ENCODE measurements around the gene ATP8B1. TPM values are rescaled to one million over a fixed set of nuclear protein-coding genes. Genes with fewer than 3 reads are reported as not detected.
"Not testable (repeated sequence)": the region's sequence is repeated elsewhere in the genome, so short reads cannot be mapped to it uniquely, and the experiment has no call there.

The ATP8B1 gene
- 18.2 and 34.0 TPM in 2 replicates for total RNA-seq

- peak in 1 of 2 donors; percentile 80 for DNase-seq (ENCODE audit: low read depth in 2 of 2)
Observed at GRCh38 chr18:57803103-57803969, at the start of gene ATP8B1. TSS of gene ATP8B1 (minus strand) at chr18:57803315. CDS start at chr18:57731807, 71,508 bp downstream.

GRCh38 chr18:57850063-57850462 is 46.9 kb upstream of the ATP8B1 start:
- no peak for DNase-seq (ENCODE audit: low read depth in 2 of 2)

- DNase-seq (ENCODE audit: low read depth in 2 of 2): not testable (repeated sequence)
Observed at GRCh38 chr18:57848374-57848773, 45.3 kb upstream of the ATP8B1 start.

GRCh38 chr18:57847431-57847830 is 44.3 kb upstream of the ATP8B1 start:
- not testable (repeated sequence) for DNase-seq (ENCODE audit: low read depth in 2 of 2)

GRCh38 chr18:57846258-57846657 is 43.1 kb upstream of the ATP8B1 start:
- peak in 1 of 2 donors; percentile 63 for DNase-seq (ENCODE audit: low read depth in 2 of 2)

GRCh38 chr18:57845605-57846074 is 42.5 kb upstream of the ATP8B1 start:
- DNase-seq (ENCODE audit: low read depth in 2 of 2): no peak

GRCh38 chr18:57844319-57844718 is 41.2 kb upstream of the ATP8B1 start:
- DNase-seq (ENCODE audit: low read depth in 2 of 2): no peak

- DNase-seq (ENCODE audit: low read depth in 2 of 2): no peak
Observed at GRCh38 chr18:57843386-57843785, 40.3 kb upstream of the ATP8B1 start.

GRCh38 chr18:57841568-57841967 is 38.5 kb upstream of the ATP8B1 start:
- DNase-seq (ENCODE audit: low read depth in 2 of 2): no peak

- peak; percentile 7 to 66 for DNase-seq (ENCODE audit: low read depth in 2 of 2)
Observed at GRCh38 chr18:57839942-57840381, 36.8 kb upstream of the ATP8B1 start.

GRCh38 chr18:57837917-57838548 is 34.9 kb upstream of the ATP8B1 start:
- peak; percentile 54 to 94 for DNase-seq (ENCODE audit: low read depth in 2 of 2)

GRCh38 chr18:57836557-57836956 is 33.4 kb upstream of the ATP8B1 start:
- DNase-seq (ENCODE audit: low read depth in 2 of 2): no peak

GRCh38 chr18:57835904-57836303 is 32.8 kb upstream of the ATP8B1 start:
- DNase-seq (ENCODE audit: low read depth in 2 of 2): no peak

GRCh38 chr18:57834616-57835015 is 31.5 kb upstream of the ATP8B1 start:
- no peak for DNase-seq (ENCODE audit: low read depth in 2 of 2)

- peak; percentile 15 to 66 for DNase-seq (ENCODE audit: low read depth in 2 of 2)
Observed at GRCh38 chr18:57833441-57834101, 30.5 kb upstream of the ATP8B1 start.

GRCh38 chr18:57832730-57833129 is 29.6 kb upstream of the ATP8B1 start:
- DNase-seq (ENCODE audit: low read depth in 2 of 2): no peak

- no peak for DNase-seq (ENCODE audit: low read depth in 2 of 2)
Observed at GRCh38 chr18:57831597-57832377, 28.7 kb upstream of the ATP8B1 start.

GRCh38 chr18:57827646-57828045 is 24.5 kb upstream of the ATP8B1 start:
- peak in 1 of 2 donors; percentile 56 for DNase-seq (ENCODE audit: low read depth in 2 of 2)

GRCh38 chr18:57826252-57826651 is 23.1 kb upstream of the ATP8B1 start:
- DNase-seq (ENCODE audit: low read depth in 2 of 2): peak in 1 of 2 donors; percentile 82

- peak in 1 of 2 donors; percentile 33 for DNase-seq (ENCODE audit: low read depth in 2 of 2)
Observed at GRCh38 chr18:57820583-57820982, 17.5 kb upstream of the ATP8B1 start.
